ENCODE data around the gene PLAAT3.

- TF ChIP-seq CTCF (IDR thresholded peaks at IDR 0.05) (no peak), POLR2A (IDR thresholded peaks at IDR 0.05) (no peak)
These were observed 2.1 kb downstream of the PLAAT3 start for GRCh38 chr11:63612181-63612580.

Data from adrenal gland (tissue), 5 donors.